Panc1 (cell line): ENCODE results near the gene PDLIM4. TPM values are rescaled to one million over a fixed set of nuclear protein-coding genes. Genes with fewer than 3 reads are reported as not detected.

ENCODE experiments used
- ATAC-seq: fragments of 200-7000 bp; cut with Tn5 transposase; 2 replicates; pipeline ENCODE4 v1.9.1; 2020; ENCODE audit warnings: mild to moderate bottlenecking, moderate library complexity
- BruUV-seq: library from RNA; stranded (reverse); fragments of 400-500 nt; replicated peaks from 2 replicates; lab custom pipeline; 2021; lab: Mats Ljungman, UMichigan
- CTCF ChIA-PET: fragments of 300-600 bp; sonication (Branson Sonifier 250); formaldehyde crosslinking; loops from one replicate; lab custom pipeline; 2022; ENCODE audit warnings: antibody characterized with exemption; lab: Charles Lee
- POLR2A ChIA-PET: fragments of 300-600 bp; sonication (Branson Sonifier 250); formaldehyde crosslinking; loops from one replicate; lab custom pipeline; 2022; ENCODE audit warnings: antibody characterized with exemption; lab: Charles Lee
- DNase-seq: peaks from one replicate; pipeline ENCODE4 v3.0.0-alpha.2; 2010; ENCODE audit warnings: low read depth, low spot score
- H3K27ac ChIP-seq: 2 replicates; pipeline ENCODE4 v1.5.1; 2011; ENCODE audit warnings: mild to moderate bottlenecking, low read length, inconsistent platforms
- H3K27me3 ChIP-seq: fragments of 200-500 bp; sonication (Bioruptor generic); 2 replicates; pipeline ENCODE4 v1.6.0; 2014; ENCODE audit warnings: low read length, inconsistent platforms; ENCODE audit not compliant: control insufficient read depth, insufficient read depth
- H3K36me3 ChIP-seq: fragments of 200-500 bp; sonication (Bioruptor generic); 2 replicates; pipeline ENCODE4 v1.5.1; 2014; ENCODE audit warnings: inconsistent platforms, mild to moderate bottlenecking, low read length, moderate library complexity; ENCODE audit not compliant: control insufficient read depth, insufficient read depth
- H3K4me1 ChIP-seq: 2 replicates; pipeline ENCODE4 v1.5.1; 2011; ENCODE audit warnings: inconsistent platforms, mild to moderate bottlenecking, low read length, moderate library complexity; ENCODE audit not compliant: control insufficient read depth, insufficient read depth
- H3K4me3 ChIP-seq, 2 experiments: 2 replicates each; pipeline ENCODE4 v1.5.1; 2011 to 2012; ENCODE audit warnings: low read depth in 2 of 2, low read length in 2 of 2, mild to moderate bottlenecking in 2 of 2, inconsistent platforms in 1 of 2, moderate library complexity in 1 of 2
- H3K9me3 ChIP-seq: fragments of 200-500 bp; sonication (Bioruptor generic); 2 replicates; pipeline ENCODE4 v1.5.1; 2014; ENCODE audit warnings: low read depth, mild to moderate bottlenecking, inconsistent platforms, low read length, moderate library complexity; ENCODE audit not compliant: control insufficient read depth, insufficient read depth
- CTCF ChIP-seq: fragments of 450-650 bp; IDR thresholded peaks from 2 replicates; pipeline ENCODE4 v1.5.1; 2017; ENCODE audit warnings: mild to moderate bottlenecking
- POLR2AphosphoS5 ChIP-seq: IDR thresholded peaks from 2 replicates; pipeline ENCODE4 v1.6.1; 2012; ENCODE audit warnings: mild to moderate bottlenecking, low read depth, low read length, moderate library complexity
- REST ChIP-seq, 2 experiments: IDR thresholded peaks; 2 replicates each; pipeline ENCODE4 v1.6.1; 2011 to 2012; ENCODE audit warnings: low read depth in 2 of 2, control low read depth in 1 of 2, low read length in 1 of 2, mild to moderate bottlenecking in 1 of 2, moderate library complexity in 1 of 2; ENCODE audit not compliant: insufficient read depth in 1 of 2
- SIN3A ChIP-seq: IDR thresholded peaks from 2 replicates; pipeline ENCODE4 v1.6.1; 2012; ENCODE audit warnings: low read depth, mild to moderate bottlenecking, low read length, moderate library complexity, borderline replicate concordance; ENCODE audit not compliant: insufficient read depth
- TCF7L2 ChIP-seq: IDR thresholded peaks from 2 replicates; pipeline ENCODE4 v1.6.1; 2011; ENCODE audit warnings: mild to moderate bottlenecking, low read depth, low read length, inconsistent platforms
- in situ Hi-C: cut with HindIII; loops from 2 replicates; pipeline ENCODE4 v1.10.0; 2016; ENCODE audit warnings: low sequenced_read_pairs, low pct_unique_long_range_greater_than_20kb
- intact Hi-C: fragments of 100-400 bp; cut with micrococcal nuclease; formaldehyde crosslinking; loops from one replicate; pipeline ENCODE4 v1.10.0; 2022; ENCODE audit not compliant: unreplicated experiment
- total RNA-seq: library from RNA; stranded (reverse); gene quantifications from one replicate; pipeline ENCODE4 v1.2.1, GENCODE V29; 2021; ENCODE audit not compliant: unreplicated experiment

The PDLIM4 gene
- total RNA-seq, 1 experiment from 2014 or later: 9.9 TPM

GRCh38 chr5:132289097-132289496 is 31.6 kb downstream of the PDLIM4 start:
- TF ChIP-seq SIN3A (no peak), CTCF (no peak), POLR2AphosphoS5 (no peak), REST (IDR thresholded peaks at IDR 0.05; ENCODE audit: insufficient read depth in 1 of 2, low read depth in 2 of 2, low read length in 1 of 2) (no peak), TCF7L2 (no peak)
- H3K36me3 ChIP-seq: no peaks in the 10 kb centered on the region
- H3K4me1 ChIP-seq: peaks cover 6% of the 10 kb centered on the region
- H3K27ac ChIP-seq: no peak overlapping the region
- ChIA-PET CTCF (no interaction called here), POLR2A (no interaction called here)
- H3K27me3 ChIP-seq: no peaks in the 10 kb centered on the region
- no peak overlapping the region for H3K4me3 ChIP-seq
- ATAC-seq: no peak
- DNase-seq: no peak
- no peaks in the 10 kb centered on the region for H3K9me3 ChIP-seq
- no TSS peak for BruUV-seq
- in situ Hi-C loops: no loop called here
- intact Hi-C loops: no loop called here

- no peaks in the 10 kb centered on the region for H3K9me3 ChIP-seq
- no peaks in the 10 kb centered on the region for H3K36me3 ChIP-seq
- no peaks in the 10 kb centered on the region for H3K27me3 ChIP-seq
- no peak for TF ChIP-seq SIN3A
- TF ChIP-seq POLR2AphosphoS5: no peak
- no peak for TF ChIP-seq REST (IDR thresholded peaks at IDR 0.05; ENCODE audit: insufficient read depth in 1 of 2, low read depth in 2 of 2, low read length in 1 of 2)
- TF ChIP-seq TCF7L2: no peak
- CTCF ChIA-PET: no interaction called here
- H3K4me3 ChIP-seq: no peak overlapping the region
- no peak overlapping the region for H3K27ac ChIP-seq
- intact Hi-C loops: no loop called here
- in situ Hi-C loops: no loop called here
- DNase-seq (no peak), ATAC-seq (no peak)
- BruUV-seq: no TSS peak
- POLR2A ChIA-PET: no interaction called here
- peaks cover 13% of the 10 kb centered on the region for H3K4me1 ChIP-seq
Observed at GRCh38 chr5:132291026-132291425, 33.5 kb downstream of the PDLIM4 start.
